H1 (cell line): Measurements from ENCODE around the gene SLC2A2. TPM values are rescaled to one million over a fixed set of nuclear protein-coding genes. Genes with fewer than 3 reads are reported as not detected.

ENCODE experiments used
- CTCF ChIA-PET: fragments of 300-600 bp; sonication (Branson Sonifier 250); formaldehyde crosslinking; loops from one replicate; lab custom pipeline; 2021; ENCODE audit not compliant: partially characterized antibody; lab: Charles Lee
- POLR2A ChIA-PET: fragments of 300-600 bp; sonication (Branson Sonifier 250); formaldehyde crosslinking; loops from one replicate; lab custom pipeline; 2021; ENCODE audit warnings: inconsistent platforms; ENCODE audit not compliant: partially characterized antibody; lab: Charles Lee
- DNase-seq, 2 experiments: peaks; one replicate each; pipeline versions ENCODE4 v3.0.0 to v3.0.0-alpha.2; 2010 to 2022; ENCODE audit warnings: low spot score in 2 of 2, low read depth in 1 of 2, mixed read lengths in 1 of 2
- FAIRE-seq: peaks from 2 replicates; lab custom pipeline; 2011; peaks lifted over from hg19 to GRCh38; lab: Jason Lieb, UNC
- H2AFZ ChIP-seq: 2 replicates; pipeline ENCODE4 v1.8.1; 2012; ENCODE audit warnings: low read length, inconsistent platforms
- H2AK5ac ChIP-seq: 2 replicates; pipeline ENCODE4 v1.6.1; 2013; ENCODE audit warnings: low read depth, low read length
- H2BK120ac ChIP-seq: replicated peaks from 2 replicates; pipeline ENCODE3; 2013; ENCODE audit warnings: low read depth, low read length, inconsistent platforms
- H2BK12ac ChIP-seq: 2 replicates; pipeline ENCODE4 v1.6.1; 2013; ENCODE audit warnings: low read depth, low read length
- H2BK15ac ChIP-seq: 2 replicates; pipeline ENCODE4 v1.6.1; 2013; ENCODE audit warnings: low read length
- H2BK20ac ChIP-seq: 2 replicates; pipeline ENCODE4 v1.6.1; 2013; ENCODE audit warnings: low read length
- H2BK5ac ChIP-seq: 2 replicates; pipeline ENCODE4 v1.6.1; 2013; ENCODE audit warnings: low read depth, low read length
- H3K14ac ChIP-seq: 2 replicates; pipeline ENCODE4 v1.6.1; 2013; ENCODE audit warnings: inconsistent platforms; ENCODE audit not compliant: insufficient read length
- H3K18ac ChIP-seq: 2 replicates; pipeline ENCODE4 v1.6.1; 2013; ENCODE audit warnings: low read length; ENCODE audit errors: extremely low read depth
- H3K23ac ChIP-seq: 2 replicates; pipeline ENCODE4 v1.6.1; 2013; ENCODE audit warnings: inconsistent platforms; ENCODE audit not compliant: insufficient read length
- H3K23me2 ChIP-seq: 2 replicates; pipeline ENCODE4 v1.6.1; 2013; ENCODE audit warnings: low read depth, low read length
- H3K27ac ChIP-seq: 2 replicates; pipeline ENCODE4 v1.6.1; 2011; ENCODE audit warnings: low read depth, low read length, inconsistent platforms
- H3K27me3 ChIP-seq, 4 experiments: replicated peaks in 1 of 4; 1 replicate in 1 of 4; 2 replicates in 3 of 4; pipeline versions ENCODE4 v1.6.1 to v1.8.1; 2011 to 2013; ENCODE audit warnings: low read length in 3 of 4, mild to moderate bottlenecking in 3 of 4, inconsistent platforms in 2 of 4, mixed read lengths in 2 of 4, moderate library complexity in 1 of 4; ENCODE audit not compliant: control insufficient read depth in 3 of 4, insufficient read depth in 3 of 4; ENCODE audit errors: extremely low read depth in 1 of 4
- H3K36me3 ChIP-seq, 4 experiments: 2 replicates each; pipeline versions ENCODE4 v1.6.1 to v1.8.1; 2011 to 2013; ENCODE audit warnings: mild to moderate bottlenecking in 4 of 4, low read length in 3 of 4, moderate library complexity in 2 of 4, control low read depth in 1 of 4, inconsistent platforms in 1 of 4; ENCODE audit not compliant: insufficient read depth in 4 of 4, control insufficient read depth in 2 of 4
- H3K4ac ChIP-seq: replicated peaks from 2 replicates; pipeline ENCODE3; 2013; ENCODE audit warnings: low read length, low read depth, mixed read lengths, inconsistent platforms; ENCODE audit not compliant: insufficient read length
- H3K4me1 ChIP-seq, 4 experiments: replicated peaks in 1 of 4; 1 replicate in 1 of 4; 2 replicates in 3 of 4; pipeline versions ENCODE4 v1.6.1 to v1.8.1; 2011 to 2013; ENCODE audit warnings: low read length in 3 of 4, inconsistent platforms in 2 of 4, mixed read lengths in 1 of 4; ENCODE audit not compliant: insufficient read depth in 4 of 4, control insufficient read depth in 3 of 4
- H3K4me2 ChIP-seq, 2 experiments: 2 replicates each; pipeline versions ENCODE4 v1.6.1 to v1.8.1; 2011 to 2013; ENCODE audit warnings: low read depth in 2 of 2, low read length in 2 of 2, control low read depth in 1 of 2, inconsistent platforms in 1 of 2, mild to moderate bottlenecking in 1 of 2; ENCODE audit not compliant: insufficient read depth in 1 of 2
- H3K4me3 ChIP-seq, 4 experiments: fragments of 200-600, 300-600 bp in 1 of 4; sonication (generic), shearing (Covaris generic), sonication (Bioruptor Twin) in 1 of 4; 2 replicates each; pipeline versions ENCODE4 v1.5.1 to v1.8.1; 2011 to 2016; ENCODE audit warnings: low read length in 4 of 4, low read depth in 3 of 4, control low read depth in 2 of 4, inconsistent platforms in 2 of 4, mild to moderate bottlenecking in 2 of 4, mixed read lengths in 1 of 4, moderate library complexity in 1 of 4; ENCODE audit not compliant: insufficient read depth in 2 of 4; ENCODE audit errors: extremely low read depth in 1 of 4
- H3K56ac ChIP-seq: replicated peaks from 2 replicates; pipeline ENCODE3; 2013; ENCODE audit warnings: low read depth, mild to moderate bottlenecking, mixed read lengths, low read length, inconsistent platforms; ENCODE audit not compliant: insufficient read length
- H3K79me1 ChIP-seq: 2 replicates; pipeline ENCODE4 v1.6.1; 2013; ENCODE audit warnings: low read depth, low read length, control low read depth
- H3K79me2 ChIP-seq, 2 experiments: 2 replicates each; pipeline versions ENCODE4 v1.6.1 to v1.8.1; 2012 to 2013; ENCODE audit warnings: low read length in 2 of 2, mild to moderate bottlenecking in 2 of 2, inconsistent platforms in 1 of 2; ENCODE audit not compliant: insufficient read depth in 2 of 2, control insufficient read depth in 1 of 2
- H3K9ac ChIP-seq, 4 experiments: replicated peaks in 1 of 4; 1 replicate in 1 of 4; 2 replicates in 3 of 4; pipeline versions ENCODE4 v1.6.1 to v1.8.1; 2011 to 2013; ENCODE audit warnings: low read depth in 3 of 4, low read length in 3 of 4, control low read depth in 2 of 4, mild to moderate bottlenecking in 2 of 4, moderate library complexity in 2 of 4, inconsistent platforms in 1 of 4; ENCODE audit errors: extremely low read depth in 1 of 4
- H3K9me3 ChIP-seq, 2 experiments: 2 replicates each; pipeline versions ENCODE4 v1.6.1 to v1.8.1; 2012 to 2013; ENCODE audit warnings: mild to moderate bottlenecking in 2 of 2, moderate library complexity in 2 of 2, control low read depth in 1 of 2, inconsistent platforms in 1 of 2, low read depth in 1 of 2, low read length in 1 of 2, mixed read lengths in 1 of 2; ENCODE audit not compliant: insufficient read depth in 2 of 2
- H4K20me1 ChIP-seq, 2 experiments: replicated peaks in 1 of 2; 2 replicates each; pipeline versions ENCODE3 to v1.8.1; 2011 to 2013; ENCODE audit warnings: inconsistent platforms in 2 of 2, low read length in 2 of 2, mild to moderate bottlenecking in 1 of 2; ENCODE audit not compliant: insufficient read depth in 2 of 2, control insufficient read depth in 1 of 2
- H4K5ac ChIP-seq: 2 replicates; pipeline ENCODE4 v1.6.1; 2013; ENCODE audit warnings: low read length, low read depth, mixed read lengths, inconsistent platforms; ENCODE audit not compliant: insufficient read length
- H4K8ac ChIP-seq: 2 replicates; pipeline ENCODE4 v1.8.0; 2013; ENCODE audit warnings: mild to moderate bottlenecking, moderate library complexity, low read length, inconsistent platforms; ENCODE audit not compliant: insufficient read depth; ENCODE audit errors: extremely low read depth
- H4K91ac ChIP-seq: replicated peaks from 2 replicates; pipeline ENCODE3; 2013; ENCODE audit warnings: low read length, mixed read lengths, inconsistent platforms; ENCODE audit not compliant: insufficient read length
- ATF2 ChIP-seq: IDR thresholded peaks from 2 replicates; pipeline ENCODE4 v1.6.1; 2012; ENCODE audit warnings: low read length, inconsistent platforms
- CBX8 ChIP-seq: fragments of 300-800, 300-1000 bp; sonication (generic); IDR thresholded peaks from 2 replicates; pipeline ENCODE4 v1.7.1; 2016; ENCODE audit warnings: low read depth, low read length, borderline replicate concordance
- CHD2 ChIP-seq: IDR thresholded peaks from 2 replicates; pipeline ENCODE4 v1.6.1; 2012; ENCODE audit warnings: low read length, improper control_type of control experiment
- GABPA ChIP-seq: IDR thresholded peaks from 2 replicates; pipeline ENCODE4 v1.6.1; 2011; ENCODE audit warnings: mild to moderate bottlenecking, low read length, moderate library complexity, borderline replicate concordance; ENCODE audit not compliant: insufficient read depth
- GTF2F1 ChIP-seq: IDR thresholded peaks from 2 replicates; pipeline ENCODE4 v1.6.1; 2012; ENCODE audit warnings: low read depth, low read length, improper control_type of control experiment, borderline replicate concordance
- KDM5A ChIP-seq: fragments of 200-600 bp; IDR thresholded peaks from 2 replicates; pipeline ENCODE4 v1.7.1; 2012; ENCODE audit warnings: mild to moderate bottlenecking, low read length, inconsistent platforms, mixed read lengths
- MAFK ChIP-seq: IDR thresholded peaks from 2 replicates; pipeline ENCODE4 v1.6.1; 2012; ENCODE audit warnings: low read depth, mild to moderate bottlenecking, improper control_type of control experiment, low read length
- POLR2A ChIP-seq, 2 experiments: IDR thresholded peaks; 1 replicate in 1 of 2; 2 replicates in 1 of 2; pipeline ENCODE4 v1.6.1; 2011; ENCODE audit warnings: low read depth in 2 of 2, low read length in 2 of 2, mild to moderate bottlenecking in 2 of 2; ENCODE audit errors: control extremely low read depth in 1 of 2
- POLR2AphosphoS5 ChIP-seq: IDR thresholded peaks from 2 replicates; pipeline ENCODE4 v1.6.1; 2011; ENCODE audit warnings: low read depth, low read length
- RNF2 ChIP-seq: fragments of 200-900, 300-1000 bp; sonication (generic); IDR thresholded peaks from 2 replicates; pipeline ENCODE4 v1.7.1; 2016; ENCODE audit warnings: borderline replicate concordance, low read depth, mild to moderate bottlenecking, antibody characterized with exemption, low read length; ENCODE audit not compliant: poor library complexity, severe bottlenecking; ENCODE audit errors: missing control alignments
- SP1 ChIP-seq: IDR thresholded peaks from 2 replicates; pipeline ENCODE4 v1.6.1; 2011; ENCODE audit warnings: low read depth, low read length
- TAF1 ChIP-seq: IDR thresholded peaks from 2 replicates; pipeline ENCODE4 v1.6.1; 2011; ENCODE audit warnings: mild to moderate bottlenecking, low read depth, low read length
- TAF7 ChIP-seq: optimal IDR thresholded peaks from 2 replicates; pipeline ENCODE3; 2011; ENCODE audit warnings: low read depth, mild to moderate bottlenecking, inconsistent platforms, low read length, moderate library complexity, borderline replicate concordance
- WGBS, 2 experiments: shearing (Covaris generic) in 1 of 2; methylation state at CpG; one replicate each; pipeline versions ENCODE4 v1.1.6 to v1.1.7; 2013 to 2015; ENCODE audit warnings: low lambda C conversion rate in 2 of 2, mixed read lengths in 2 of 2, inconsistent platforms in 1 of 2, low coverage in 1 of 2, missing lambda C conversion rate in 1 of 2; ENCODE audit not compliant: insufficient replicate concordance in 2 of 2, insufficient coverage in 1 of 2, insufficient read length in 1 of 2; ENCODE audit errors: extremely low coverage in 1 of 2, missing lambda C conversion rate in 1 of 2; 5-methylcytosine and 5-hydroxymethylcytosine counted together
- polyA plus RNA-seq, 7 experiments: library from polyadenylated mRNA; depleted of rRNA in 3 of 7; stranded (reverse) in 5 of 7; unstranded in 2 of 7; fragments of >200 nt in 5 of 7; fragments of 200-250 nt in 2 of 7; gene quantifications; 1 replicate in 5 of 7; 2 replicates in 1 of 7; 4 replicates in 1 of 7; pipeline versions ENCODE4 v1.2.1 to v1.2.3, GENCODE V29; 2011 to 2013; ENCODE audit warnings: missing spikeins in 2 of 7, mixed read lengths in 2 of 7
- total RNA-seq: library from RNA; stranded (reverse); fragmentation: NEBNext Ultra II Directional; extraction: Animal tissue kit (Norgen Biotek cat#: 25700); gene quantifications from 2 replicates; pipeline ENCODE4 v1.2.1, GENCODE V29; 2021

The SLC2A2 gene
- total and polyA plus RNA-seq, 2 of the 8 experiments (the other 6 are each of a cell fraction or from before 2014, with no cell fraction given): not detected

GRCh38 chr3:170991664-170992063, 34.9 kb downstream of the SLC2A2 start:
- no peak overlapping the region for H3K4me3 ChIP-seq
- no peak overlapping the region for H3K18ac ChIP-seq
- no peak overlapping the region for H3K4ac ChIP-seq
- no peak overlapping the region for H3K23ac ChIP-seq
- H2BK5ac ChIP-seq: no peak overlapping the region
- FAIRE-seq (no peak), DNase-seq (no peak)
- no peaks in the 10 kb centered on the region for H3K79me2 ChIP-seq
- H2BK120ac ChIP-seq: no peak overlapping the region
- H4K5ac ChIP-seq: no peak overlapping the region
- no peak overlapping the region for H2AK5ac ChIP-seq
- no peak overlapping the region for H2BK20ac ChIP-seq
- H2BK12ac ChIP-seq: no peak overlapping the region
- POLR2A ChIA-PET: interaction anchor here (0.6 kb wide), 1 partner anchor 79 kb away, joined by 3 read pairs; no protein-coding TSS in a partner anchor
- no peak overlapping the region for H4K8ac ChIP-seq
- H2BK15ac ChIP-seq: no peak overlapping the region
- no peak overlapping the region for H2AFZ ChIP-seq
- H3K9ac ChIP-seq: no peak overlapping the region
- 84% methylated on average over 2 of the region's 2 CpGs; no CpG with 5 or more reads in 1 of the 2 experiments for WGBS, 2 experiments
- H3K4me1 ChIP-seq: no peaks in the 10 kb centered on the region
- no peak overlapping the region for H3K56ac ChIP-seq
- H3K36me3 ChIP-seq: no peaks in the 10 kb centered on the region
- H3K23me2 ChIP-seq: no peaks in the 10 kb centered on the region
- H3K9me3 ChIP-seq: no peaks in the 10 kb centered on the region
- CTCF ChIA-PET: interaction anchor here (0.6 to 1.0 kb wide), 2 partner anchors 623 to 838 kb away, joined by 3 to 4 read pairs; no protein-coding TSS in a partner anchor
- no peak overlapping the region for H3K4me2 ChIP-seq
- no peaks in the 10 kb centered on the region for H4K20me1 ChIP-seq
- no peak overlapping the region for H4K91ac ChIP-seq
- H3K14ac ChIP-seq: no peak overlapping the region
- no peaks in the 10 kb centered on the region for H3K79me1 ChIP-seq
- H3K27me3 ChIP-seq: no peaks in the 10 kb centered on the region
- no peak overlapping the region for H3K27ac ChIP-seq
- TF ChIP-seq CHD2 (no peak), RNF2 (no peak), KDM5A (no peak), POLR2AphosphoS5 (no peak), GTF2F1 (no peak), CBX8 (no peak), ATF2 (no peak), TAF7 (no peak), TAF1 (no peak), SP1 (no peak), GABPA (no peak), POLR2A (IDR thresholded peaks at IDR 0.05; ENCODE audit: control extremely low read depth in 1 of 2, low read depth in 2 of 2, low read length in 2 of 2) (no peak), MAFK (no peak)
